Mucosa of rectum (tissue), 2 donors: ENCODE results near the gene GRID2IP.
"Not testable (repeated sequence)": the region's sequence is repeated elsewhere in the genome, so short reads cannot be mapped to it uniquely, and the experiment has no call there.

Experiments used
- H3K27ac ChIP-seq, 2 donors: one replicate each; pipeline ENCODE4 v1.7.0; 2013; ENCODE audit warnings: inconsistent platforms in 2 of 2, low read depth in 2 of 2, low read length in 2 of 2
- H3K27me3 ChIP-seq, 2 donors: one replicate each; pipeline ENCODE4 v1.7.0; 2013; ENCODE audit warnings: low read length in 2 of 2; ENCODE audit not compliant: control insufficient read depth in 2 of 2, insufficient read depth in 2 of 2
- H3K36me3 ChIP-seq, 2 donors: one replicate each; pipeline ENCODE4 v1.7.0; 2013; ENCODE audit warnings: low read length in 2 of 2; ENCODE audit not compliant: control insufficient read depth in 2 of 2, insufficient read depth in 2 of 2
- H3K4me1 ChIP-seq, 2 donors: one replicate each; pipeline ENCODE4 v1.7.0; 2013; ENCODE audit warnings: low read length in 2 of 2, mild to moderate bottlenecking in 1 of 2; ENCODE audit not compliant: control insufficient read depth in 2 of 2, insufficient read depth in 2 of 2
- H3K4me3 ChIP-seq, 2 donors: one replicate each; pipeline ENCODE4 v1.7.0; 2013; ENCODE audit warnings: low read length in 2 of 2
- H3K9ac ChIP-seq, 2 donors: one replicate each; pipeline ENCODE4 v1.7.0; 2013; ENCODE audit warnings: low read length in 2 of 2, low read depth in 1 of 2, mild to moderate bottlenecking in 1 of 2
- H3K9me3 ChIP-seq, 2 donors: one replicate each; pipeline ENCODE4 v1.7.0; 2013; ENCODE audit warnings: low read length in 2 of 2; ENCODE audit not compliant: control insufficient read depth in 2 of 2
- donor health status: healthy.
- donor health status: Normal muscosa, but diverticular disease.

The GRID2IP gene

GRCh38 chr7:6551016-6551511 is at the start of gene GRID2IP:
TSS of gene GRID2IP (minus strand) at chr7:6551461. CDS start at chr7:6551436, 25 bp downstream.
- Histone ChIP-seq H3K4me1 (no peaks in the 10 kb centered on the region), H3K4me3 (no peak within 1 kb of the TSS), H3K9ac (no peak within 1 kb of the TSS), H3K9me3 (no peaks in the 10 kb centered on the region), H3K27me3 (no peaks in the 10 kb centered on the region), H3K27ac (no peak within 1 kb of the TSS), H3K36me3 (no peaks in the 10 kb centered on the region)

DNA sequence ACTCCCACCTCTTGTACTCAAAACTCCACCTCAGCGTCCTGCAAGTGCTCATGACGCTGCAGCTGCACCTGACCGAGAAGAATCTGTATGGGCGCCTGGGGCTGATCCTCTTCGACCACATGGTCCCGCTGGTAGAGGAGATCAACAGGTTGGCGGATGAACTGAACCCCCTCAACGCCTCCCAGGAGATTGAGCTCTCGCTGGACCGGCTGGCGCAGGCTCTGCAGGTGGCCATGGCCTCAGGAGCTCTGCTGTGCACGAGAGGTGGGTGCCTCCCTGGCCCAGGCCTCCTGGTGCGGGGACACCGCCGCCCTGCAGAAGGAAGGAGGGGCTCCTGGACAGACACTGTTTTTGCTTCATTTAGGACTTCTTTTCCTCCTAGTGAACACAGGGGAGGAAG is 48.8 kb upstream of the GRID2IP start:
- no peaks in the 10 kb centered on the region for H3K9me3 ChIP-seq
- no peak overlapping the region for H3K27ac ChIP-seq
- no peak overlapping the region for H3K9ac ChIP-seq
- H3K36me3 ChIP-seq = peaks cover 43 to 62% of the 10 kb centered on the region in 2 donors
- H3K27me3 ChIP-seq = no peaks in the 10 kb centered on the region
- H3K4me1 ChIP-seq = no peaks in the 10 kb centered on the region
- no peak overlapping the region for H3K4me3 ChIP-seq

- Histone ChIP-seq H3K4me3 (peak overlapping the region; percentile 85 to 90), H3K4me1 (peaks cover 6 to 10% of the 10 kb centered on the region in 2 donors), H3K27me3 (no peaks in the 10 kb centered on the region), H3K9ac (peak overlapping the region; percentile 79 to 80), H3K36me3 (peaks cover 19 to 22% of the 10 kb centered on the region in 2 donors), H3K9me3 (no peaks in the 10 kb centered on the region), H3K27ac (peak overlapping the region; percentile 80 to 82)
Observed at GRCh38 chr7:6590645-6591110, 39.4 kb upstream of the GRID2IP start.

DNA sequence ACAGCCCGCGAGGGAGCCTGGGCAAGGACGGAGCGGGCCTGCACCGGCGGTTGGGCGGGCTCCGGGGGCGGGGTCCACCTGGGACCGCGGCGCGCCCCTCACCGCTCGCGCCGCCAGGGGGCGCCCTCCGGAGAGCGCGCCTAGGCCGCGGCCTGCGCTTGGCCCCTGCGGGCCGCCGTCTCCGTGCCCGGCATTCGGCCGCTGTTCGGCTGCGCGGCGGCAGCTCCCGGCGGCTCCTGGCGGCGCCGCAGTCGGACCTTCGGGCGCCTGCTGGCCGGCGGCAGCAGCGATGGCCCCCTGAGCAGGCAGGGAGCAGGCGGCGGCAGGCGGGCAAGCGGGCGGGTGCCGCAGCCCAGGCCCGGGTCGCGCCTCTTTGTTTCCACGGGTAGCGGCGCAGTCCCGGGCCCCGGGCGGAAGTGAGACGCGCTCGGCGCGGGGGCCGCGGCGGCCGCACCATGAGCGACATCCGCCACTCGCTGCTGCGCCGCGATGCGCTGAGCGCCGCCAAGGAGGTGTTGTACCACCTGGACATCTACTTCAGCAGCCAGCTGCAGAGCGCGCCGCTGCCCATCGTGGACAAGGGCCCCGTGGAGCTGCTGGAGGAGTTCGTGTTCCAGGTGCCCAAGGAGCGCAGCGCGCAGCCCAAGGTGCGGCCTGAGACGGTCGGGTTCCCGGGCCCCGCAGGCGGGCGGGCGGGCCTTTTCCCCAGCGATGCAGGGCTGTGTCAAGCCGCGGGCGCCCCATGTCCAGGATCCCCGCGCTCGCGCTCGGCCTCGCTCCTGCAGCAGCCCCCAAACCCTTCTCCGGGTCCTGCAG is 38.8 kb upstream of the GRID2IP start, which contains the start of gene INTS15:
TSS of gene INTS15 (plus strand) at position 193 of the 816 bp plus-strand sequence. CDS start at position 456, 263 bp downstream.
- Histone ChIP-seq H3K9me3 (no peaks in the 10 kb centered on the region), H3K9ac (peak within 1 kb of the TSS; percentile 79 to 80), H3K27ac (peak within 1 kb of the TSS; percentile 80 to 82), H3K27me3 (no peaks in the 10 kb centered on the region), H3K36me3 (peaks cover 15 to 16% of the 10 kb centered on the region in 2 donors), H3K4me3 (peak within 1 kb of the TSS; percentile 85 to 90), H3K4me1 (peaks cover 6 to 10% of the 10 kb centered on the region in 2 donors)

DNA sequence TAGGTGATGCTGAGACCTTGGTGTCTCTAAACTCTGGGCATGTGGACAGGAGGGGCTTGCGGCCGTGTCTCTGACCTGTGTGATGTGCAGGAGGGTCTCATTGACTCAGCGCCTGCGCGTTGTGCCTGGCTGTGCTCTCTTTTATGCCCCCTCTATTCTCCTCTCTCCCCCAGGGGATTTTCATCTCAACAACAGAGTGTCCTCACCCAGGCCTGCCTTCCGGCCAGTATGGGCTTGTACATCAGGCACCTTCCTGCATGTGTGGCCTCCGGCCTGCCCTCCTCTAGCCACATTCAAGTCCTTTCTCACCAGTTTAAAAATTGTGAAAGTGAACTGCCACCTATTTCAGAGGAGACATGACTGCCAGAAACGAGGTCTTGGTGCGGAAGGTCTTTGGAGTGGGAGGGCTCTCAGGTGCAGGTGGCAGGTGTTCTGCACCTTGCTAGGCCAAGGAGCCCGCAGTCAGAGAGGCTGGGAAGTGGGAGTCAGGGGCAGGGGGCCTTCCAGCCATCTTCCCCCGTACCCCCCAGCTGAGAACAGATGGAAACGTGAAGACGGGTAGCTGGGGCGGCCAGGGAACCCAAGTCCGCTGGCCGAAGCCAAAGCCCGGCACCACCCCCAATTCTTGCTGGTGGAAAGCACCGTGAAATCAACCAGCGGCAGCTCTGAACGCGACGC is 38.0 kb upstream of the GRID2IP start:
- Histone ChIP-seq H3K9me3 (no peaks in the 10 kb centered on the region), H3K9ac (peak overlapping the region in 1 of 2 donors; percentile 14), H3K27ac (peak overlapping the region in 1 of 2 donors; percentile 82), H3K36me3 (peaks cover 20% of the 10 kb centered on the region in 2 donors), H3K4me3 (peak overlapping the region; percentile 62 to 90), H3K27me3 (no peaks in the 10 kb centered on the region), H3K4me1 (peaks cover 6 to 10% of the 10 kb centered on the region in 2 donors)

GRCh38 chr7:6588566-6588965 is 37.3 kb upstream of the GRID2IP start:
- Histone ChIP-seq H3K27me3 (no peaks in the 10 kb centered on the region), H3K4me1 (peaks cover 6 to 10% of the 10 kb centered on the region in 2 donors), H3K4me3 (no peak overlapping the region), H3K36me3 (peaks cover 18 to 19% of the 10 kb centered on the region in 2 donors), H3K9me3 (no peaks in the 10 kb centered on the region), H3K9ac (no peak overlapping the region), H3K27ac (no peak overlapping the region)

GRCh38 chr7:6585746-6586432 is 34.6 kb upstream of the GRID2IP start:
- not testable (repeated sequence) for H3K9me3 ChIP-seq

GRCh38 chr7:6579446-6579845 is 28.2 kb upstream of the GRID2IP start:
- H3K4me3 ChIP-seq = no peak overlapping the region
- H3K27ac ChIP-seq = no peak overlapping the region
- no peak overlapping the region for H3K9ac ChIP-seq
- peaks cover 11 to 34% of the 10 kb centered on the region in 2 donors for H3K36me3 ChIP-seq
- peaks cover 0 to 5% of the 10 kb centered on the region in 2 donors for H3K4me1 ChIP-seq
- H3K27me3 ChIP-seq = no peaks in the 10 kb centered on the region
- H3K9me3 ChIP-seq = no peaks in the 10 kb centered on the region

More at GRCh38 chr7:6585746-6586432, 34.6 kb upstream of the GRID2IP start:
- not testable (repeated sequence) for H3K4me1 ChIP-seq, H3K4me3 ChIP-seq, H3K27me3 ChIP-seq, H3K9ac ChIP-seq, H3K27ac ChIP-seq
- peaks cover 20 to 36% of the 10 kb centered on the region in 2 donors for H3K36me3 ChIP-seq

GRCh38 chr7:6578114-6579084 is 27.1 kb upstream of the GRID2IP start:
- Histone ChIP-seq H3K4me3 (peak overlapping the region in 1 of 2 donors; percentile 82), H3K9ac (no peak overlapping the region), H3K27ac (no peak overlapping the region), H3K36me3 (peaks cover 5 to 30% of the 10 kb centered on the region in 2 donors), H3K4me1 (peaks cover 0 to 5% of the 10 kb centered on the region in 2 donors), H3K9me3 (no peaks in the 10 kb centered on the region), H3K27me3 (no peaks in the 10 kb centered on the region)
